Measurements from ENCODE around the gene PSMB10. TPM values are rescaled to one million over a fixed set of nuclear protein-coding genes. Genes with fewer than 3 reads are reported as not detected.
A peak's percentile ranks its signal among the peaks of the same experiment; 100 is the strongest.
"Not testable (repeated sequence)": the region's sequence is repeated elsewhere in the genome, so short reads cannot be mapped to it uniquely, and the experiment has no call there.

The PSMB10 gene
- total RNA-seq, 1 experiment from 2014 or later, result 22.4 TPM

- in situ Hi-C loops (cut with HindIII; ENCODE audit: low pct_unique_long_range_greater_than_20kb, low sequenced_read_pairs), result no loop called here
- no peak for DNase-seq (ENCODE audit: low read depth, low spot score)
These were observed 8.8 kb upstream of the PSMB10 start for GRCh38 chr16:67945392-67945933.

GRCh38 chr16:67944690-67945391, 8.2 kb upstream of the PSMB10 start:
- in situ Hi-C loops (cut with HindIII; ENCODE audit: low pct_unique_long_range_greater_than_20kb, low sequenced_read_pairs), result no loop called here

GRCh38 chr16:67943619-67944504, 7.2 kb upstream of the PSMB10 start, which contains the start of gene LCAT:
LCAT (minus strand) TSS chr16:67944120; CDS start chr16:67944101, 19 bp downstream.
- in situ Hi-C loops (cut with HindIII; ENCODE audit: low pct_unique_long_range_greater_than_20kb, low sequenced_read_pairs), result no loop called here
- no peak for DNase-seq (ENCODE audit: low read depth, low spot score)

More at GRCh38 chr16:67944690-67945391, 8.2 kb upstream of the PSMB10 start:
- DNase-seq (ENCODE audit: low read depth, low spot score), result no peak

- no peak for DNase-seq (ENCODE audit: low read depth, low spot score)
- in situ Hi-C loops (cut with HindIII; ENCODE audit: low pct_unique_long_range_greater_than_20kb, low sequenced_read_pairs), result no loop called here
These were observed 6.6 kb upstream of the PSMB10 start for GRCh38 chr16:67943256-67943618.

- in situ Hi-C loops (cut with HindIII; ENCODE audit: low pct_unique_long_range_greater_than_20kb, low sequenced_read_pairs), result no loop called here
- DNase-seq (ENCODE audit: low read depth, low spot score), result no peak
These were observed 6.0 kb upstream of the PSMB10 start for GRCh38 chr16:67942510-67943255.

- in situ Hi-C loops (cut with HindIII; ENCODE audit: low pct_unique_long_range_greater_than_20kb, low sequenced_read_pairs), result no loop called here
- peak; percentile 65 for DNase-seq (ENCODE audit: low read depth, low spot score)
These were observed 5.5 kb upstream of the PSMB10 start for GRCh38 chr16:67942200-67942509.

GRCh38 chr16:67941469-67942199, 5.0 kb upstream of the PSMB10 start:
- in situ Hi-C loops (cut with HindIII; ENCODE audit: low pct_unique_long_range_greater_than_20kb, low sequenced_read_pairs), result no loop called here
- no peak for DNase-seq (ENCODE audit: low read depth, low spot score)

GRCh38 chr16:67940446-67941089, 3.9 kb upstream of the PSMB10 start:
- DNase-seq (ENCODE audit: low read depth, low spot score), result no peak
- in situ Hi-C loops (cut with HindIII; ENCODE audit: low pct_unique_long_range_greater_than_20kb, low sequenced_read_pairs), result no loop called here

GRCh38 chr16:67939507-67940445, 3.1 kb upstream of the PSMB10 start:
- no peak for DNase-seq (ENCODE audit: low read depth, low spot score)
- in situ Hi-C loops (cut with HindIII; ENCODE audit: low pct_unique_long_range_greater_than_20kb, low sequenced_read_pairs), result no loop called here

- DNase-seq (ENCODE audit: low read depth, low spot score); in situ Hi-C loops (cut with HindIII; ENCODE audit: low pct_unique_long_range_greater_than_20kb, low sequenced_read_pairs): not testable (repeated sequence)
These were observed 1.1 kb upstream of the PSMB10 start for GRCh38 chr16:67937713-67938112.

- DNase-seq (ENCODE audit: low read depth, low spot score), result no peak
- in situ Hi-C loops (cut with HindIII; ENCODE audit: low pct_unique_long_range_greater_than_20kb, low sequenced_read_pairs), result no loop called here
These were observed 393 bp upstream of the PSMB10 start for GRCh38 chr16:67936880-67937605.

GRCh38 chr16:67935402-67936123, 1.1 kb downstream of the PSMB10 start:
- in situ Hi-C loops (cut with HindIII; ENCODE audit: low pct_unique_long_range_greater_than_20kb, low sequenced_read_pairs), result no loop called here
- DNase-seq (ENCODE audit: low read depth, low spot score), result peak; percentile 94

- in situ Hi-C loops (cut with HindIII; ENCODE audit: low pct_unique_long_range_greater_than_20kb, low sequenced_read_pairs), result no loop called here
These were observed 1.6 kb downstream of the PSMB10 start for GRCh38 chr16:67935101-67935401.

GRCh38 chr16:67934306-67935100, 2.1 kb downstream of the PSMB10 start:
- DNase-seq (ENCODE audit: low read depth, low spot score), result no peak

More at GRCh38 chr16:67935101-67935401, 1.6 kb downstream of the PSMB10 start:
- DNase-seq (ENCODE audit: low read depth, low spot score), result no peak

More at GRCh38 chr16:67934306-67935100, 2.1 kb downstream of the PSMB10 start:
- in situ Hi-C loops (cut with HindIII; ENCODE audit: low pct_unique_long_range_greater_than_20kb, low sequenced_read_pairs), result no loop called here

Measured in SK-MEL-5 (cell line).